ENCODE data around the gene BATF3.
A peak's percentile ranks its signal among the peaks of the same experiment; 100 is the strongest.

Gene BATF3

DNA sequence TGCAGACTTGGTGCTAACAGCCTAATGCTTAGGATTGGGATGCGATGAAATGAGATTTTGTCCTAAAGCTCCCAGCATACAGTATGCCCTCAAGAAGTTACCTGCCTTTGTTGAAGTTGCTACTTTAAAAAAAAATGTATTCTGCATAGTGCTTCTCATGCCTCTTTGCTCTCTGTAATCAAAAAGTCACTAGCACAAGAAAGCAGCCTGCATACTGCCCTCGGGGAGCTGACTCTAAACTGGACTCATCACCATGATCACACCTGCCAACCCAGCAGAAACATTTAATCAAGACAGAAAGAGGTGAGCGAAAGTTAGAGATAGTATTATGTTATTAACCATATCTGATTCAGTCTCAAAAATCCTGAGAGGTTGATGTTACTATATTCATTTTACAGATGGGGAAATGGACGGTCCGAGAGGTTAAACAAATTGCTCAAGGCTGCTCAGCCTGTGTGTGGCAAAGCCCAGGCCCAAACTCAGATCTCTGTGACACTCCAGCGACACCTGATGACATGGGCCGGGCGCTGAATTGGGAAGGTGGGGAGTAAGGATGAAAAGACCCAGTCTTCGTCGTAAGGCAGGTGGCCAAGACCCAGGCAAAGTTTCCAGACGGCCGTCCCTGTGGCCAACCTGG, 1.1 kb downstream of the BATF3 start:
- Histone ChIP-seq H3K4me3 (ENCODE audit: insufficient read depth, low read length, poor library complexity, severe bottlenecking) (peak overlapping the region; percentile 75), H3K9ac (ENCODE audit: low read length) (peak overlapping the region; percentile 55), H3F3A (ENCODE audit: insufficient read depth) (peaks cover 20% of the 10 kb centered on the region), H3K27ac (ENCODE audit: low read depth, low read length) (no peak overlapping the region), H2AFZ (ENCODE audit: low read depth, low read length, severe bottlenecking) (peak overlapping the region; percentile 84), H3K79me2 (ENCODE audit: insufficient read depth, low read length) (no peaks in the 10 kb centered on the region), H4K20me1 (ENCODE audit: low read depth, low read length) (no peaks in the 10 kb centered on the region), H3K9me2 (replicated peaks; ENCODE audit: insufficient read depth, low read length) (no peaks in the 10 kb centered on the region), H3K27me3 (ENCODE audit: low read length) (no peaks in the 10 kb centered on the region), H3K36me3 (ENCODE audit: low read length) (no peaks in the 10 kb centered on the region), H3K4me2 (ENCODE audit: low read depth, low read length, poor library complexity, severe bottlenecking) (peak overlapping the region; percentile 90), H3K9me3 (ENCODE audit: insufficient read depth, low read length) (no peaks in the 10 kb centered on the region)
- no peak for TF ChIP-seq EZH2phosphoT487 (conservative IDR thresholded peaks at IDR 0.05; ENCODE audit: low read length)
- TF ChIP-seq, protein P1, sequence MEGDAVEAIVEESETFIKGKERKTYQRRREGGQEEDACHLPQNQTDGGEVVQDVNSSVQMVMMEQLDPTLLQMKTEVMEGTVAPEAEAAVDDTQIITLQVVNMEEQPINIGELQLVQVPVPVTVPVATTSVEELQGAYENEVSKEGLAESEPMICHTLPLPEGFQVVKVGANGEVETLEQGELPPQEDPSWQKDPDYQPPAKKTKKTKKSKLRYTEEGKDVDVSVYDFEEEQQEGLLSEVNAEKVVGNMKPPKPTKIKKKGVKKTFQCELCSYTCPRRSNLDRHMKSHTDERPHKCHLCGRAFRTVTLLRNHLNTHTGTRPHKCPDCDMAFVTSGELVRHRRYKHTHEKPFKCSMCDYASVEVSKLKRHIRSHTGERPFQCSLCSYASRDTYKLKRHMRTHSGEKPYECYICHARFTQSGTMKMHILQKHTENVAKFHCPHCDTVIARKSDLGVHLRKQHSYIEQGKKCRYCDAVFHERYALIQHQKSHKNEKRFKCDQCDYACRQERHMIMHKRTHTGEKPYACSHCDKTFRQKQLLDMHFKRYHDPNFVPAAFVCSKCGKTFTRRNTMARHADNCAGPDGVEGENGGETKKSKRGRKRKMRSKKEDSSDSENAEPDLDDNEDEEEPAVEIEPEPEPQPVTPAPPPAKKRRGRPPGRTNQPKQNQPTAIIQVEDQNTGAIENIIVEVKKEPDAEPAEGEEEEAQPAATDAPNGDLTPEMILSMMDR (IDR thresholded peaks at IDR 0.05; ENCODE audit: insufficient read depth, low read length, poor library complexity, severe bottlenecking): no peak

DNA sequence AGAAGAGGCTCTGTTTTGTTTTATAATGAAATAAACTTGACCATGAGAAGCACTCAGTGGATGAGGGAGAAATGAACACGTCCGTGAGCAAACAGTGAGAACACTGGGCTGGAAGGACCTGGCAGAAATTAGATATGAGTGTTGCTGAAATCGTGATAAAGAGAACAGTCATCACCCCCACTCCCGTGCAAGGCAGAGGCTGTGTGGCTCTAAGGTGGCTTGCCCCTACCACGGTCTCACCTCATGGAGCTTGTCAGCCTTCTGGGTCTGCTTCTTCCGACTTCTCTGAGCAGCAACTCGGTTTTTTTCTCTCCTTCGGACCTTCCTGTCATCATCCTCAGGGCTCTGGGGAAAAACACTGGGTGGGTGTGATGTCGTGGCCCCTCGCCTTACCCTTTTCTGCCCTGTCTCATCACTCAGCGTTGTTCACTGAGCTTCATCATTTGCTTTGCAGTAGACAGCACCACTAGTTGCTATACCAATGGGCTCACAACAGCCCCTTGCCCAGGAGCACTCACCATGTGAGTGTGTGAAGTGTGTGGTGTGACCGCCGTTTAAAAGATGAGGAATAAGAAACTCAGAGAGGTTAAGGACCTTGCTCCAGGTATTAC, 2.8 kb downstream of the BATF3 start:
- H3F3A ChIP-seq (ENCODE audit: insufficient read depth): peaks cover 8% of the 10 kb centered on the region
- no peaks in the 10 kb centered on the region for H3K27me3 ChIP-seq (ENCODE audit: low read length)
- H3K9ac ChIP-seq (ENCODE audit: low read length): no peak overlapping the region
- H3K4me3 ChIP-seq (ENCODE audit: insufficient read depth, low read length, poor library complexity, severe bottlenecking): no peak overlapping the region
- H3K79me2 ChIP-seq (ENCODE audit: insufficient read depth, low read length): no peaks in the 10 kb centered on the region
- no peaks in the 10 kb centered on the region for H3K36me3 ChIP-seq (ENCODE audit: low read length)
- no peak overlapping the region for H2AFZ ChIP-seq (ENCODE audit: low read depth, low read length, severe bottlenecking)
- no peaks in the 10 kb centered on the region for H3K9me2 ChIP-seq (replicated peaks; ENCODE audit: insufficient read depth, low read length)
- no peak for TF ChIP-seq EZH2phosphoT487 (conservative IDR thresholded peaks at IDR 0.05; ENCODE audit: low read length)
- TF ChIP-seq, protein P1 (IDR thresholded peaks at IDR 0.05; ENCODE audit: insufficient read depth, low read length, poor library complexity, severe bottlenecking): no peak
- H3K4me2 ChIP-seq (ENCODE audit: low read depth, low read length, poor library complexity, severe bottlenecking): no peak overlapping the region
- no peak overlapping the region for H3K27ac ChIP-seq (ENCODE audit: low read depth, low read length)
- H3K9me3 ChIP-seq (ENCODE audit: insufficient read depth, low read length): no peaks in the 10 kb centered on the region
- no peaks in the 10 kb centered on the region for H4K20me1 ChIP-seq (ENCODE audit: low read depth, low read length)

DNA sequence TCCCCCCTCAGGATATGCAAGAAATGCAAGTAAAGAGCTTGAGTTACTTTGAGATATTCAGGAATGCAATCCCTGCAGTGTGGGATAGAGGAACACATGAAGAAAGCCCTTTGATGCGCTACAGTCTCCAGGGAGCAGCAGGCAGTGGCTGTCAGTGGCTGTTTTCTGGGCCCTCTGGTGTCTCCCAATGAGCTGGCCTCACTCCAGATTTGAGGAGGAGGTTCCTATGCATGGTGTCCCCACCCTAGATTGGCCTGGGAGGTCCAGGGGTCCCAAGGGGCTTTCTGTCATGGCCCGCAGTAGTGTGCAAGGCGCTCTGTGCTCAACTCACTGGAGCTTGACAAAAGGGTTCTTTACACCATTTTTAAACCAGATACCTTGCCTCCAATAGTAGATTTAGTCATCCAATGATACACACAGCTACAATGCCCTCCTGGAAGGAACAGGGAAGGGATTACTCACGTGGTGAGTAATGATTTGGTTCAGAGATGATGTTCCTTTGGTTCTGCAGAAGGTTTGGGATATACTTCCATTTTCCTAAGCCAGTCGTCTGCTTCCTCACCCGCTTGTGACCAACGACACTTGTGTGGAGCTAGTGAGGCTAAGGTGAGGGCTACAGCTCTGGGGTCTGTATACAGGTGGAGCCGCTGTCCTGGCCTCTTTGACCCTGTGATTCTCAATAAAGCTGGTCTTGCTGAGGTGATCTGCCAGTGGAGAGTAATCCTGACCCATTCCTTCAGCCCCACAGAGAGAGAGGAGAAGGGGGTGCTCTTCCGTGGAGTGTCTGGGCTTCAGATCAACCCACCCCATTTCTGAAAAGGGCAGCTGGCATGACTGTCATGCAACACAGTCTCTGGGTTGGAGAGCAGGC, 6.6 kb downstream of the BATF3 start:
- no peaks in the 10 kb centered on the region for H3K27me3 ChIP-seq (ENCODE audit: low read length)
- TF ChIP-seq, protein P1 (IDR thresholded peaks at IDR 0.05; ENCODE audit: insufficient read depth, low read length, poor library complexity, severe bottlenecking): no peak
- TF ChIP-seq EZH2phosphoT487 (conservative IDR thresholded peaks at IDR 0.05; ENCODE audit: low read length): no peak
- no peaks in the 10 kb centered on the region for H4K20me1 ChIP-seq (ENCODE audit: low read depth, low read length)

More for the DNA sequence above, 6.6 kb downstream of the BATF3 start:
- Histone ChIP-seq H3K9me3 (ENCODE audit: insufficient read depth, low read length) (no peaks in the 10 kb centered on the region), H3K36me3 (ENCODE audit: low read length) (no peaks in the 10 kb centered on the region), H3K4me3 (ENCODE audit: insufficient read depth, low read length, poor library complexity, severe bottlenecking) (no peak overlapping the region), H3K9me2 (replicated peaks; ENCODE audit: insufficient read depth, low read length) (no peaks in the 10 kb centered on the region), H3K27ac (ENCODE audit: low read depth, low read length) (no peak overlapping the region), H3K79me2 (ENCODE audit: insufficient read depth, low read length) (no peaks in the 10 kb centered on the region), H3K9ac (ENCODE audit: low read length) (no peak overlapping the region), H3K4me2 (ENCODE audit: low read depth, low read length, poor library complexity, severe bottlenecking) (no peak overlapping the region), H2AFZ (ENCODE audit: low read depth, low read length, severe bottlenecking) (no peak overlapping the region), H3F3A (ENCODE audit: insufficient read depth) (no peaks in the 10 kb centered on the region)

All from SU-DHL-6 (cell line).